ENCODE results near the gene ATG7. TPM values are rescaled to one million over a fixed set of nuclear protein-coding genes. Genes with fewer than 3 reads are reported as not detected.

ATG7 gene
- total RNA-seq, 2 experiments from 2014 or later: 31.0 to 33.1 TPM

DNA sequence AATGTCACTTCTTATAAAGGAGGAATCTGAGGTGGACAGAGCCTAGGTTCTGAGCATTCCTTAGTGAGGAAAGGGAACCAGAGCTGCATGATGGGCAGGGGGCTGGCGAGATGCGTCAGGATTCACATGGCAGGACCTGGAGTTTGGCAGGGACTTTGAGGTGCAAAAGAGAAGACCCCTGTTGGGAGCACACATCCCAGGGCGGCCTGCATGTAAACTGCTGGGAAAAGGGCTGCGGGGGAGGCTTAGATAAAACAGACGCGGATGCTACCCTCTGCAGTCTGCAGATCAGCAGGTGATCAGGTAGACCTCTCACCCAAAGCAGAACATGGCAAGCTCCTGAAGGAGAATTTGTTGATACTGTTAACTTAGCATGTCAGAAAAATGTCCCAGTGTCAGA is 203.1 kb downstream of the ATG7 start:
- Mint-ChIP-seq H3K4me1 (ENCODE audit: low read depth) (peaks cover 3% of the 10 kb centered on the region), H3K27ac (no peak overlapping the region), H3K9me3 (no peaks in the 10 kb centered on the region), H3K27me3 (no peaks in the 10 kb centered on the region), H3K4me3 (no peak overlapping the region), H3K36me3 (ENCODE audit: low read depth) (peaks cover 4% of the 10 kb centered on the region)
- ChIA-PET CTCF (no interaction called here), POLR2A (no interaction called here)
- DNase-seq (no peak), ATAC-seq (no peak)
- intact Hi-C loops (cut with micrococcal nuclease): no loop called here
- TF ChIP-seq, protein P1, sequence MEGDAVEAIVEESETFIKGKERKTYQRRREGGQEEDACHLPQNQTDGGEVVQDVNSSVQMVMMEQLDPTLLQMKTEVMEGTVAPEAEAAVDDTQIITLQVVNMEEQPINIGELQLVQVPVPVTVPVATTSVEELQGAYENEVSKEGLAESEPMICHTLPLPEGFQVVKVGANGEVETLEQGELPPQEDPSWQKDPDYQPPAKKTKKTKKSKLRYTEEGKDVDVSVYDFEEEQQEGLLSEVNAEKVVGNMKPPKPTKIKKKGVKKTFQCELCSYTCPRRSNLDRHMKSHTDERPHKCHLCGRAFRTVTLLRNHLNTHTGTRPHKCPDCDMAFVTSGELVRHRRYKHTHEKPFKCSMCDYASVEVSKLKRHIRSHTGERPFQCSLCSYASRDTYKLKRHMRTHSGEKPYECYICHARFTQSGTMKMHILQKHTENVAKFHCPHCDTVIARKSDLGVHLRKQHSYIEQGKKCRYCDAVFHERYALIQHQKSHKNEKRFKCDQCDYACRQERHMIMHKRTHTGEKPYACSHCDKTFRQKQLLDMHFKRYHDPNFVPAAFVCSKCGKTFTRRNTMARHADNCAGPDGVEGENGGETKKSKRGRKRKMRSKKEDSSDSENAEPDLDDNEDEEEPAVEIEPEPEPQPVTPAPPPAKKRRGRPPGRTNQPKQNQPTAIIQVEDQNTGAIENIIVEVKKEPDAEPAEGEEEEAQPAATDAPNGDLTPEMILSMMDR (IDR thresholded peaks at IDR 0.05): no peak

DNA sequence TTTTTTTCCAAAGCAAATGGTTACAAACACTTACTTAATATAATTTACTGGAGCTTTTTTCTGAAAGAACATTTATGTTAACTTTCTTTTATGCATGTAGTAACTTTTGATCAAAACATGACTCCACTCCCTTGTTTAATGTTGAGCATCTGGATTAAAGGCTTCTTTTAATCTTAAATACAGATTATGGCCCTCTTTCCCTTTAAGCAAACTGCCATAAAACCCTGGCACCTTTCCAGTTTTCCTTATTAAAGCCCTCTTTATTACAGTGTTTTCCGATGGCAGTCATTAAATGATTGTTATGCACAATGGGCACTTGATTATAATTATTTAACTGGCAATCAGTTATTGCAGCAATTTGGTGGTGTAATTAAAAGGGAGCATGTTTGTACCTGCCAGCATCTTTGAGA is 204.5 kb downstream of the ATG7 start:
- Mint-ChIP-seq H3K9me3 (no peaks in the 10 kb centered on the region), H3K27me3 (no peaks in the 10 kb centered on the region), H3K4me1 (ENCODE audit: low read depth) (peaks cover 3% of the 10 kb centered on the region), H3K36me3 (ENCODE audit: low read depth) (peaks cover 4% of the 10 kb centered on the region), H3K4me3 (no peak overlapping the region), H3K27ac (no peak overlapping the region)
- TF ChIP-seq, protein P1 (IDR thresholded peaks at IDR 0.05): no peak
- POLR2A ChIA-PET: no interaction called here
- no peak for ATAC-seq
- CTCF ChIA-PET: no interaction called here
- no peak for DNase-seq
- intact Hi-C loops (cut with micrococcal nuclease): no loop called here

- ChIA-PET CTCF (no interaction called here), POLR2A (no interaction called here)
- Mint-ChIP-seq H3K36me3 (ENCODE audit: low read depth) (peaks cover 4% of the 10 kb centered on the region), H3K4me1 (ENCODE audit: low read depth) (peaks cover 3% of the 10 kb centered on the region), H3K27ac (no peak overlapping the region), H3K9me3 (no peaks in the 10 kb centered on the region), H3K27me3 (no peaks in the 10 kb centered on the region), H3K4me3 (no peak overlapping the region)
- TF ChIP-seq, protein P1 (IDR thresholded peaks at IDR 0.05): no peak
- intact Hi-C loops (cut with micrococcal nuclease): no loop called here
- DNase-seq: no peak
- ATAC-seq: no peak
Measured at GRCh38 chr3:11477407-11477911, 205.3 kb downstream of the ATG7 start.

GRCh38 chr3:11478167-11478566 is 206.0 kb downstream of the ATG7 start:
- peaks cover 4% of the 10 kb centered on the region for H3K36me3 Mint-ChIP-seq (ENCODE audit: low read depth)
- TF ChIP-seq, protein P1 (IDR thresholded peaks at IDR 0.05): no peak
- no peak overlapping the region for H3K27ac Mint-ChIP-seq
- ATAC-seq (no peak), DNase-seq (no peak)
- ChIA-PET CTCF (no interaction called here), POLR2A (no interaction called here)
- no peak overlapping the region for H3K4me3 Mint-ChIP-seq
- H3K27me3 Mint-ChIP-seq: no peaks in the 10 kb centered on the region
- intact Hi-C loops (cut with micrococcal nuclease): no loop called here
- peaks cover 3% of the 10 kb centered on the region for H3K4me1 Mint-ChIP-seq (ENCODE audit: low read depth)
- H3K9me3 Mint-ChIP-seq: no peaks in the 10 kb centered on the region

DNA sequence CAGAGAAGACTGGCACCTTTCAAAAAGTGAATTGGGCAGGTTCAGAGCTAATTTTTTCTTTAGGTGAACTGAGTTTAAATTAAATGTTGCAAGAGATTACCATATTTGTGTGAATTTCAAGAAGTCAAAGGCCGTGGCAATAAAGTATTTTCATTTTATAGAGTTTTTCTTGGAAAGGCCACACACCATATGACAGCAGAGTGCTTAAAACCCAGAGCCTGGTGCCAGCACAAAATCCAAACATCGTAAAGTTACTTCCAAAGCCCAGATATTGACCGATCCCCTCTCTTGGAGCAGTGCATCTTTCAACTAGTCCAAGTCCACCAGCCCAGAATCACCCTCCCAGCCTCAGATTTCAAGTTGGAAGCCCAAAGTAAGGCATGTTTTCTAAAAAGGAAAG is 207.0 kb downstream of the ATG7 start:
- Mint-ChIP-seq H3K27me3 (no peaks in the 10 kb centered on the region), H3K9me3 (peaks cover 5% of the 10 kb centered on the region), H3K36me3 (ENCODE audit: low read depth) (peaks cover 4% of the 10 kb centered on the region), H3K4me3 (no peak overlapping the region), H3K27ac (no peak overlapping the region), H3K4me1 (ENCODE audit: low read depth) (peaks cover 3% of the 10 kb centered on the region)
- ChIA-PET CTCF (no interaction called here), POLR2A (no interaction called here)
- TF ChIP-seq, protein P1 (IDR thresholded peaks at IDR 0.05): no peak
- ATAC-seq (no peak), DNase-seq (no peak)
- intact Hi-C loops (cut with micrococcal nuclease): no loop called here
